HG03565 (cell line): ENCODE results near the gene KREMEN1.

Experiments used
- ATAC-seq: cut with Tn5 transposase; IDR thresholded peaks from one replicate; pipeline ENCODE4 v1.9.1; 2021; ENCODE audit warnings: mild to moderate bottlenecking, moderate library complexity; ENCODE audit not compliant: unreplicated experiment

Gene KREMEN1

GRCh38 chr22:29175312-29175835 lies 102.5 kb downstream of the KREMEN1 start:
- no peak for ATAC-seq

GRCh38 chr22:29183971-29184848 lies 111.4 kb downstream of the KREMEN1 start:
- ATAC-seq, result no peak

- ATAC-seq, result no peak
These were observed 112.1 kb downstream of the KREMEN1 start for GRCh38 chr22:29184849-29185490.

- no peak for ATAC-seq
These were observed 113.5 kb downstream of the KREMEN1 start for GRCh38 chr22:29186302-29186701.

GRCh38 chr22:29187831-29188230 lies 115.0 kb downstream of the KREMEN1 start:
- no peak for ATAC-seq

GRCh38 chr22:29190051-29190450 lies 117.2 kb downstream of the KREMEN1 start:
- no peak for ATAC-seq

GRCh38 chr22:29190918-29191317 lies 118.1 kb downstream of the KREMEN1 start:
- no peak for ATAC-seq

- ATAC-seq, result no peak
These were observed 120.2 kb downstream of the KREMEN1 start for GRCh38 chr22:29193021-29193420.

- ATAC-seq, result no peak
These were observed 121.3 kb downstream of the KREMEN1 start for GRCh38 chr22:29194184-29194583.

- no peak for ATAC-seq
These were observed 122.5 kb downstream of the KREMEN1 start for GRCh38 chr22:29195118-29195963.

- no peak for ATAC-seq
These were observed 123.3 kb downstream of the KREMEN1 start for GRCh38 chr22:29195964-29196666.

- ATAC-seq, result no peak
These were observed 124.3 kb downstream of the KREMEN1 start for GRCh38 chr22:29197096-29197495.

- no peak for ATAC-seq
These were observed 125.4 kb downstream of the KREMEN1 start for GRCh38 chr22:29198240-29198639.

GRCh38 chr22:29199702-29200400 lies 127.0 kb downstream of the KREMEN1 start:
- ATAC-seq, result no peak

GRCh38 chr22:29200901-29201300 lies 128.1 kb downstream of the KREMEN1 start:
- no peak for ATAC-seq

- no peak for ATAC-seq
These were observed 128.9 kb downstream of the KREMEN1 start for GRCh38 chr22:29201782-29202181.

- peak; percentile 68 for ATAC-seq
These were observed 129.7 kb downstream of the KREMEN1 start for GRCh38 chr22:29202212-29203192.
